Uterus (tissue), 2 donors: Measurements from ENCODE around the gene STIM1.

ENCODE experiments used
- CTCF ChIP-seq, 4 experiments: fragments of 200-600 bp in 2 of 4; fragments of 450-650 bp in 2 of 4; sonication (generic) in 2 of 4; IDR thresholded peaks; one replicate each; pipeline ENCODE4 v1.5.1; 2016 to 2019; ENCODE audit warnings: antibody characterized with exemption in 4 of 4, mild to moderate bottlenecking in 2 of 4, moderate library complexity in 1 of 4
- POLR2A ChIP-seq, 2 donors: fragments of 450-650 bp; IDR thresholded peaks; one replicate each; pipeline ENCODE4 v1.6.1; 2016; ENCODE audit warnings: antibody characterized with exemption in 2 of 2, mild to moderate bottlenecking in 1 of 2, moderate library complexity in 1 of 2

- no peak for TF ChIP-seq CTCF (IDR thresholded peaks at IDR 0.05)
- TF ChIP-seq POLR2A (IDR thresholded peaks at IDR 0.05) = no peak
Measured at GRCh38 chr11:3989276-3989920, 133.9 kb downstream of the STIM1 start.
